MCF 10A (cell line): ENCODE measurements around the gene ARHGEF28. TPM values are rescaled to one million over a fixed set of nuclear protein-coding genes. Genes with fewer than 3 reads are reported as not detected.

Experiments used
- BruUV-seq: library from RNA; stranded (reverse); fragments of 400-500 nt; replicated peaks from 2 replicates; lab custom pipeline; 2021; lab: Mats Ljungman, UMichigan
- CTCF ChIA-PET: fragments of 300-600 bp; sonication (Branson Sonifier 250); formaldehyde crosslinking; extraction: SDS; loops from one replicate; lab custom pipeline; 2021; ENCODE audit warnings: antibody characterized with exemption, inconsistent platforms; lab: Yijun Ruan, JAX
- POLR2A ChIA-PET: fragments of 300-600, 350-650 bp; sonication (Branson Sonifier 250); formaldehyde crosslinking; extraction: SDS; loops from one replicate; lab custom pipeline; 2020; ENCODE audit warnings: antibody characterized with exemption, inconsistent platforms; lab: Yijun Ruan, JAX
- DNase-seq: peaks from one replicate; pipeline ENCODE4 v3.0.0-alpha.2; 2018; ENCODE audit not compliant: unreplicated experiment
- H3K27ac Mint-ChIP-seq: one replicate; pipeline ENCODE4 v1.8.0; 2022; ENCODE audit warnings: mild to moderate bottlenecking, low read depth, mixed read lengths; ENCODE audit not compliant: unreplicated experiment
- H3K27me3 Mint-ChIP-seq: one replicate; pipeline ENCODE4 v1.8.0; 2022; ENCODE audit warnings: mixed read lengths; ENCODE audit not compliant: insufficient read depth, unreplicated experiment
- H3K36me3 Mint-ChIP-seq: one replicate; pipeline ENCODE4 v1.8.0; 2022; ENCODE audit warnings: mild to moderate bottlenecking, moderate library complexity, mixed read lengths; ENCODE audit not compliant: insufficient read depth, unreplicated experiment
- H3K4me1 Mint-ChIP-seq: one replicate; pipeline ENCODE4 v1.8.0; 2022; ENCODE audit warnings: mixed read lengths; ENCODE audit not compliant: insufficient read depth, unreplicated experiment
- H3K4me3 Mint-ChIP-seq: one replicate; pipeline ENCODE4 v1.8.0; 2022; ENCODE audit warnings: mild to moderate bottlenecking, moderate library complexity, mixed read lengths; ENCODE audit not compliant: unreplicated experiment
- H3K9me3 Mint-ChIP-seq: one replicate; pipeline ENCODE4 v1.8.0; 2022; ENCODE audit warnings: mixed read lengths; ENCODE audit not compliant: unreplicated experiment
- intact Hi-C: fragments of 100-400 bp; cut with micrococcal nuclease; formaldehyde crosslinking; loops from 2 replicates; pipeline ENCODE4 v1.14.1; 2022
- total RNA-seq: library from RNA; stranded (reverse); gene quantifications from 2 replicates; pipeline ENCODE4 v1.2.3, GENCODE V29; 2022
- TF ChIP-seq, protein P1 (sequence below): fragments of 200-600 bp; IDR thresholded peaks from one replicate; pipeline ENCODE4 v1.8.0; 2022; ENCODE audit warnings: antibody characterized with exemption, mild to moderate bottlenecking; ENCODE audit not compliant: unreplicated experiment

ARHGEF28 gene
- total RNA-seq, 1 experiment from 2014 or later: 34.8 TPM

DNA sequence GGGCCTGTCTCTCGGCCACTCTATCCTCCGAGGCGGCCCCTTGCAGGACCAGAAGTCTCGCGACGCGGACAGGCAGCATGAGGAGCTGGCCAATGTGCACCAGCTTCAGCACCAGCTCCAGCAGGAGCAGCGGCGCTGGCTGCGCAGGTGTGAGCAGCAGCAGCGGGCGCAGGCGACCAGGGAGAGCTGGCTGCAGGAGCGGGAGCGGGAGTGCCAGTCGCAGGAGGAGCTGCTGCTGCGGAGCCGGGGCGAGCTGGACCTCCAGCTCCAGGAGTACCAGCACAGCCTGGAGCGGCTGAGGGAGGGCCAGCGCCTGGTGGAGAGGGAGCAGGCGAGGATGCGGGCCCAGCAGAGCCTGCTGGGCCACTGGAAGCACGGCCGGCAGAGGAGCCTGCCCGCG, 283.5 kb downstream of the ARHGEF28 start:
- Mint-ChIP-seq H3K4me1 (no peaks in the 10 kb centered on the region), H3K27ac (no peak overlapping the region), H3K9me3 (no peaks in the 10 kb centered on the region), H3K36me3 (peaks cover 44% of the 10 kb centered on the region), H3K4me3 (no peak overlapping the region), H3K27me3 (no peaks in the 10 kb centered on the region)
- DNase-seq: no peak
- ChIA-PET POLR2A (no interaction called here), CTCF (interaction anchor here (0.9 to 1.8 kb wide), 2 partner anchors 740 to 749 kb away, joined by 4 to 8 read pairs; no protein-coding TSS in a partner anchor)
- no TSS peak for BruUV-seq
- intact Hi-C loops: loop anchor here (5.0 kb wide), 1 partner anchor 1008 kb away; no protein-coding TSS in a partner anchor
- TF ChIP-seq, protein P1, sequence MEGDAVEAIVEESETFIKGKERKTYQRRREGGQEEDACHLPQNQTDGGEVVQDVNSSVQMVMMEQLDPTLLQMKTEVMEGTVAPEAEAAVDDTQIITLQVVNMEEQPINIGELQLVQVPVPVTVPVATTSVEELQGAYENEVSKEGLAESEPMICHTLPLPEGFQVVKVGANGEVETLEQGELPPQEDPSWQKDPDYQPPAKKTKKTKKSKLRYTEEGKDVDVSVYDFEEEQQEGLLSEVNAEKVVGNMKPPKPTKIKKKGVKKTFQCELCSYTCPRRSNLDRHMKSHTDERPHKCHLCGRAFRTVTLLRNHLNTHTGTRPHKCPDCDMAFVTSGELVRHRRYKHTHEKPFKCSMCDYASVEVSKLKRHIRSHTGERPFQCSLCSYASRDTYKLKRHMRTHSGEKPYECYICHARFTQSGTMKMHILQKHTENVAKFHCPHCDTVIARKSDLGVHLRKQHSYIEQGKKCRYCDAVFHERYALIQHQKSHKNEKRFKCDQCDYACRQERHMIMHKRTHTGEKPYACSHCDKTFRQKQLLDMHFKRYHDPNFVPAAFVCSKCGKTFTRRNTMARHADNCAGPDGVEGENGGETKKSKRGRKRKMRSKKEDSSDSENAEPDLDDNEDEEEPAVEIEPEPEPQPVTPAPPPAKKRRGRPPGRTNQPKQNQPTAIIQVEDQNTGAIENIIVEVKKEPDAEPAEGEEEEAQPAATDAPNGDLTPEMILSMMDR: no peak

DNA sequence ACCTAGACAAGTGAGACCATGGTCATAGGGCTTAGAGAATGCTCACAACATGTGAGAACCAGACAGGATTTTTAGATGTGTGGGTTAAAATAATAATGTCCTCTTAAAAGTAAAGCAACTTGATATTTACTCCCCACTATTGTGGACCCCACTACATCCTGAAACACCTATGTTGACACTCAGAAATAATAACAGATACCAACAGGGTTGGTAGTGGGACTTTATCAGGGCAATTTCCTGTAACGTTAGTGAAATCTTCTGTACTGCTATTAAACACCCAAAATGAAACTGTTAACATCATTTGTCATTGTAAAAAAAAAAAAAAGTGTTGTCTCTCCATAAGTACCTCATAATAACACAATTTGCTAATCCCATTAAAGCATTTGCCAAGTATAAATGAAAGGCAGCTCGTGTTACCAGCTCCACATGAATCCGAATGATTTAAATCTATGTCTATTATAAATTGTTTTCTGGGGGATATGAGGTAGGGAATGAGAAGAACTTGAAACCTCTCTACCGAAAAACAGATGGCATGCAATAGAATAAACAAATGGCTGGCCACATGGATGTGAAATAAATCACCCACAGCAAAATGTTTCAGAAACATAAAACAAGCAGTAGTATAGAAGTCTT, 285.9 kb downstream of the ARHGEF28 start:
- no peak overlapping the region for H3K4me3 Mint-ChIP-seq
- intact Hi-C loops: no loop called here
- TF ChIP-seq, protein P1: no peak
- H3K36me3 Mint-ChIP-seq: peaks cover 39% of the 10 kb centered on the region
- H3K27me3 Mint-ChIP-seq: no peaks in the 10 kb centered on the region
- H3K9me3 Mint-ChIP-seq: no peaks in the 10 kb centered on the region
- POLR2A ChIA-PET: interaction anchor here (1.2 kb wide), 1 partner anchor 26 kb away, joined by 3 read pairs; no protein-coding TSS in a partner anchor
- no peaks in the 10 kb centered on the region for H3K4me1 Mint-ChIP-seq
- CTCF ChIA-PET: interaction anchor here (0.6 to 1.1 kb wide), 5 partner anchors 9 to 1353 kb away, joined by 3 to 4 read pairs (median 3); no protein-coding TSS in a partner anchor
- no peak for DNase-seq
- BruUV-seq: no TSS peak
- H3K27ac Mint-ChIP-seq: no peak overlapping the region

DNA sequence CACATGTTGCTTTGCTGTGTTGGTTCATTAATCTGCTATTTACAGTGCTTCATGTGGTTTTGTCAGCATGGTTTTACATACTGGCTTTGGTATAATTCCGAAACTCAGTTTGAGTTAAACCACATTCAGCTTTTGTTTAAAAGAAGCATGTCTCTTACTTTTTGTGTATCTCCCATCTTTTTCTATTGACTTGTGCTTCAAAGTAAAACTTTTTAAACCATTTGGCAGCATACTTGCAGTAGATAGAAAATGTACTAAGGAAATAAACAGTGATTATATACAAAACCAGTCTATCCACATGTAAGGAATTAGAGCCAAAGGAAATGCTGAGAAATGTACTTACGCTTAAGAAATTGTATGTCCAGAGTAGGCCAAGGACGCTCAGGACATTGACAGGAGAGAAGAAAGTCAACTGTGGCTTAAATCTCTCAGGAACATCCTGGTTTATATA, 286.9 kb downstream of the ARHGEF28 start:
- BruUV-seq: no TSS peak
- Mint-ChIP-seq H3K4me1 (no peaks in the 10 kb centered on the region), H3K27me3 (no peaks in the 10 kb centered on the region), H3K4me3 (no peak overlapping the region), H3K27ac (no peak overlapping the region), H3K9me3 (no peaks in the 10 kb centered on the region), H3K36me3 (peaks cover 36% of the 10 kb centered on the region)
- TF ChIP-seq, protein P1: no peak
- intact Hi-C loops: no loop called here
- POLR2A ChIA-PET: interaction anchor here (0.6 kb wide), 1 partner anchor 240 kb away, joined by 3 read pairs; no protein-coding TSS in a partner anchor
- DNase-seq: no peak
- CTCF ChIA-PET: interaction anchor here (0.7 kb wide), 1 partner anchor 737 kb away, joined by 3 read pairs; no protein-coding TSS in a partner anchor

DNA sequence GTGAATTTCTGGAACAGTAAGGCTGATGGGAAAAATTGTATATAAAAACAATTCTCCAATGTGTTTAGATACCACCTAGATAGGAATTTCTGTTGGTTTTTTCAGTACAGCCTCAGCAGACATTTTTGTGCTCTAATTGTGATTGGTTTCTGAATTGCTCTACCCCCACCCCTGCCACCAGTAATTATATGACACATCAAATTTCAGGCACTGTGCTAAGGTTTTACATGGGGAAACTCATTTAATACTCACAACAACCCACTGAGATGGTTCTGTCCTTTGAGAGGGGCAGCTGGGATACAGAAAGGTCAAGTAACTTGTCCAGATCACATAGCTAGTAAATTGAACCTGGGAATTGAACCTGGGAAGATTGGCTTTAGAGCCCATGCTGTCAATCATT, 288.0 kb downstream of the ARHGEF28 start:
- POLR2A ChIA-PET: no interaction called here
- Mint-ChIP-seq H3K9me3 (no peaks in the 10 kb centered on the region), H3K36me3 (peaks cover 44% of the 10 kb centered on the region), H3K4me3 (no peak overlapping the region), H3K27me3 (no peaks in the 10 kb centered on the region), H3K27ac (peak overlapping the region; percentile 31), H3K4me1 (no peaks in the 10 kb centered on the region)
- CTCF ChIA-PET: interaction anchor here (0.7 to 2.3 kb wide), 2 partner anchors 12 to 751 kb away, joined by 6 read pairs; no protein-coding TSS in a partner anchor
- BruUV-seq: no TSS peak
- TF ChIP-seq, protein P1: no peak
- no peak for DNase-seq
- intact Hi-C loops: no loop called here
